Right atrium auricular region (tissue), 2 donors: ENCODE measurements around the gene SLC22A23. TPM values are rescaled to one million over a fixed set of nuclear protein-coding genes. Genes with fewer than 3 reads are reported as not detected.
"Not testable (repeated sequence)": the region's sequence is repeated elsewhere in the genome, so short reads cannot be mapped to it uniquely, and the experiment has no call there.

Source experiments
- DNase-seq: peaks from one replicate; pipeline ENCODE4 v3.0.0-alpha.2; 2019; ENCODE audit warnings: low spot score
- H3K27ac ChIP-seq, 2 donors: fragments of 200-600 bp; sonication (generic); 1 replicate in 1 of 2; 2 replicates in 1 of 2; pipeline ENCODE4 v1.5.1; 2016 to 2019
- H3K27me3 ChIP-seq, 2 donors: fragments of 200-600 bp; sonication (generic); one replicate each; pipeline versions ENCODE4 v1.5.1 to v1.6.0; 2017 to 2019
- H3K36me3 ChIP-seq: fragments of 200-600 bp; sonication (generic); one replicate; pipeline ENCODE4 v1.5.1; 2016
- H3K4me1 ChIP-seq, 2 donors: fragments of 200-600 bp; sonication (generic); one replicate each; pipeline versions ENCODE4 v1.5.1 to v1.6.0; 2017 to 2019
- H3K4me3 ChIP-seq, 2 donors: fragments of 200-600 bp; sonication (generic); 1 replicate in 1 of 2; 2 replicates in 1 of 2; pipeline ENCODE4 v1.5.1; 2017 to 2019; ENCODE audit warnings: mild to moderate bottlenecking in 1 of 2, moderate library complexity in 1 of 2
- H3K9me3 ChIP-seq, 2 donors: fragments of 200-600 bp; sonication (generic); one replicate each; pipeline ENCODE4 v1.5.1; 2019
- CTCF ChIP-seq, 2 donors: fragments of 200-600 bp; sonication (generic); IDR thresholded peaks; one replicate each; pipeline ENCODE4 v1.5.1; 2019; ENCODE audit warnings: antibody characterized with exemption in 2 of 2
- total RNA-seq, 2 donors: library from RNA; depleted of rRNA; stranded (reverse); fragments of >200 nt; gene quantifications; one replicate each; pipeline ENCODE4 v1.1.0, GENCODE V29; 2016

Gene SLC22A23
- total RNA-seq, 2 donors from 2014 or later, result 2.9 to 7.2 TPM

- H3K27ac ChIP-seq, result no peak overlapping the region
- TF ChIP-seq CTCF (IDR thresholded peaks at IDR 0.05), result peak; percentile 97 to 98
- H3K9me3 ChIP-seq, result no peaks in the 10 kb centered on the region
- DNase-seq, result peak; percentile 82
- H3K4me3 ChIP-seq, result no peak overlapping the region
- H3K36me3 ChIP-seq, result no peaks in the 10 kb centered on the region
- H3K27me3 ChIP-seq, result no peaks in the 10 kb centered on the region
- peaks cover 0 to 13% of the 10 kb centered on the region in 2 donors for H3K4me1 ChIP-seq
Measured at GRCh38 chr6:3251462-3252314, 205.2 kb downstream of the SLC22A23 start.

- Histone ChIP-seq H3K9me3 (no peaks in the 10 kb centered on the region), H3K36me3 (no peaks in the 10 kb centered on the region), H3K27me3 (no peaks in the 10 kb centered on the region), H3K4me1 (peaks cover 0 to 13% of the 10 kb centered on the region in 2 donors), H3K27ac (peak overlapping the region in 1 of 2 donors; percentile 27), H3K4me3 (no peak overlapping the region)
- TF ChIP-seq CTCF (IDR thresholded peaks at IDR 0.05), result no peak
- DNase-seq, result no peak
Measured at GRCh38 chr6:3250231-3250675, 206.6 kb downstream of the SLC22A23 start.

- Histone ChIP-seq H3K27ac (peak overlapping the region; percentile 23 to 27), H3K9me3 (no peaks in the 10 kb centered on the region), H3K36me3 (no peaks in the 10 kb centered on the region), H3K27me3 (no peaks in the 10 kb centered on the region), H3K4me3 (no peak overlapping the region), H3K4me1 (peaks cover 0 to 13% of the 10 kb centered on the region in 2 donors)
- DNase-seq, result no peak
- no peak for TF ChIP-seq CTCF (IDR thresholded peaks at IDR 0.05)
Measured at GRCh38 chr6:3249821-3250220, 207.0 kb downstream of the SLC22A23 start.

- Histone ChIP-seq H3K9me3 (no peaks in the 10 kb centered on the region), H3K4me1 (peaks cover 0 to 13% of the 10 kb centered on the region in 2 donors), H3K27me3 (no peaks in the 10 kb centered on the region), H3K36me3 (no peaks in the 10 kb centered on the region), H3K4me3 (peak overlapping the region in 1 of 2 donors; percentile 22), H3K27ac (no peak overlapping the region)
- no peak for DNase-seq
- TF ChIP-seq CTCF (IDR thresholded peaks at IDR 0.05), result no peak
Measured at GRCh38 chr6:3247255-3248146, 209.3 kb downstream of the SLC22A23 start.

- no peak for DNase-seq
- no peak overlapping the region for H3K27ac ChIP-seq
- no peaks in the 10 kb centered on the region for H3K4me1 ChIP-seq
- no peak for TF ChIP-seq CTCF (IDR thresholded peaks at IDR 0.05)
- H3K9me3 ChIP-seq, result no peaks in the 10 kb centered on the region
- H3K4me3 ChIP-seq, result no peak overlapping the region
- H3K36me3 ChIP-seq, result no peaks in the 10 kb centered on the region
- no peaks in the 10 kb centered on the region for H3K27me3 ChIP-seq
Measured at GRCh38 chr6:3245216-3245615, 211.6 kb downstream of the SLC22A23 start.

- H3K27ac ChIP-seq, H3K27me3 ChIP-seq, H3K4me1 ChIP-seq: not testable (repeated sequence)
Measured at GRCh38 chr6:3244832-3245161, 212.1 kb downstream of the SLC22A23 start.

More at GRCh38 chr6:3244832-3245161, 212.1 kb downstream of the SLC22A23 start:
- not testable (repeated sequence) for H3K9me3 ChIP-seq, H3K4me3 ChIP-seq, H3K36me3 ChIP-seq, DNase-seq
